ENCODE data around the gene SPATA25.

SPATA25 gene

GRCh38 chr20:45863543-45864470 lies 23.6 kb downstream of the SPATA25 start:
- TF ChIP-seq YY1 (IDR thresholded peaks at IDR 0.05; ENCODE audit: low read depth) (no peak), ZBTB7A (IDR thresholded peaks at IDR 0.05; ENCODE audit: low read depth) (no peak), TEAD4 (IDR thresholded peaks at IDR 0.05) (no peak), NFIC (IDR thresholded peaks at IDR 0.05) (no peak), TAF1 (IDR thresholded peaks at IDR 0.05; ENCODE audit: low read depth) (no peak), FOXM1 (IDR thresholded peaks at IDR 0.05; ENCODE audit: borderline replicate concordance, low read depth) (no peak)

- TF ChIP-seq YY1 (IDR thresholded peaks at IDR 0.05; ENCODE audit: low read depth), result no peak
- peak; percentile 55; the same call in 1 of the 2 replicates for TF ChIP-seq NFIC (IDR thresholded peaks at IDR 0.05)
- TF ChIP-seq EGR1 (IDR thresholded peaks at IDR 0.05), result no peak
- no peak for TF ChIP-seq REST (IDR thresholded peaks at IDR 0.05; ENCODE audit: low read depth)
- TF ChIP-seq MAX (IDR thresholded peaks at IDR 0.05), result no peak
- TF ChIP-seq EP300 (IDR thresholded peaks at IDR 0.05; ENCODE audit: borderline replicate concordance), result no peak
- TF ChIP-seq FOXM1 (IDR thresholded peaks at IDR 0.05; ENCODE audit: borderline replicate concordance, low read depth), result no peak
Measured at GRCh38 chr20:45861221-45862075, 26.0 kb downstream of the SPATA25 start.

- TF ChIP-seq EP300 (IDR thresholded peaks at IDR 0.05; ENCODE audit: borderline replicate concordance) (no peak), ZBTB7A (IDR thresholded peaks at IDR 0.05; ENCODE audit: low read depth) (no peak), FOXM1 (IDR thresholded peaks at IDR 0.05; ENCODE audit: borderline replicate concordance, low read depth) (no peak), TCF12 (IDR thresholded peaks at IDR 0.05; ENCODE audit: low read depth) (no peak), REST (IDR thresholded peaks at IDR 0.05; ENCODE audit: low read depth) (no peak), USF1 (IDR thresholded peaks at IDR 0.05) (no peak), CEBPB (IDR thresholded peaks at IDR 0.05) (no peak), MAX (IDR thresholded peaks at IDR 0.05) (no peak), TEAD4 (IDR thresholded peaks at IDR 0.05) (no peak), RAD21 (IDR thresholded peaks at IDR 0.05; ENCODE audit: low read depth) (no peak)
Measured at GRCh38 chr20:45860560-45861220, 26.7 kb downstream of the SPATA25 start.

GRCh38 chr20:45859916-45860315 lies 27.5 kb downstream of the SPATA25 start:
- no peak for TF ChIP-seq CREB1 (IDR thresholded peaks at IDR 0.05; ENCODE audit: low read depth)
- TF ChIP-seq MAX (IDR thresholded peaks at IDR 0.05), result no peak
- no peak for TF ChIP-seq USF1 (IDR thresholded peaks at IDR 0.05)
- no peak for TF ChIP-seq REST (IDR thresholded peaks at IDR 0.05; ENCODE audit: low read depth)
- TF ChIP-seq EGR1 (IDR thresholded peaks at IDR 0.05), result no peak
- no peak for TF ChIP-seq TCF12 (IDR thresholded peaks at IDR 0.05; ENCODE audit: low read depth)
- TF ChIP-seq ZBTB7A (IDR thresholded peaks at IDR 0.05; ENCODE audit: low read depth), result no peak
- no peak for TF ChIP-seq TAF1 (IDR thresholded peaks at IDR 0.05; ENCODE audit: low read depth)
- no peak for TF ChIP-seq FOXM1 (IDR thresholded peaks at IDR 0.05; ENCODE audit: borderline replicate concordance, low read depth)

All from Ishikawa (cell line).